Hepatocyte (in vitro differentiated cells): ENCODE results near the gene PRDX5. TPM values are rescaled to one million over a fixed set of nuclear protein-coding genes. Genes with fewer than 3 reads are reported as not detected.

ENCODE experiments used
- DNase-seq: peaks from one replicate; pipeline ENCODE4 v3.0.0-alpha.2; 2016; ENCODE audit warnings: low spot score
- H2AFZ ChIP-seq: fragments of 200-600 bp; sonication (generic); 2 replicates; pipeline ENCODE4 v1.6.0; 2016; ENCODE audit warnings: antibody characterized with exemption, mild to moderate bottlenecking
- H3K27ac ChIP-seq: fragments of 200-600 bp; sonication (generic); 2 replicates; pipeline ENCODE4 v1.5.1; 2016; ENCODE audit warnings: mild to moderate bottlenecking
- H3K27me3 ChIP-seq: fragments of 200-600 bp; sonication (generic); 2 replicates; pipeline ENCODE4 v1.6.1; 2016
- H3K36me3 ChIP-seq: fragments of 200-600 bp; sonication (generic); replicated peaks from 2 replicates; pipeline ENCODE4 v1.5.1; 2016; ENCODE audit warnings: low read depth; ENCODE audit not compliant: insufficient read depth
- H3K4me1 ChIP-seq: fragments of 200-600 bp; sonication (generic); 2 replicates; pipeline ENCODE4 v1.5.1; 2016; ENCODE audit warnings: mild to moderate bottlenecking, moderate library complexity; ENCODE audit not compliant: insufficient read depth
- H3K4me2 ChIP-seq: fragments of 200-600 bp; sonication (generic); 2 replicates; pipeline ENCODE4 v1.6.0; 2016
- H3K4me3 ChIP-seq: fragments of 200-600 bp; sonication (generic); 2 replicates; pipeline ENCODE4 v1.5.1; 2016; ENCODE audit warnings: mild to moderate bottlenecking
- H3K79me2 ChIP-seq: fragments of 200-600 bp; sonication (generic); 2 replicates; pipeline ENCODE4 v1.6.0; 2017; ENCODE audit warnings: mild to moderate bottlenecking
- H3K9me2 ChIP-seq: fragments of 200-600 bp; sonication (generic); replicated peaks from 2 replicates; pipeline ENCODE4 v1.6.0; 2017; ENCODE audit warnings: mild to moderate bottlenecking; ENCODE audit not compliant: insufficient read depth
- H3K9me3 ChIP-seq: fragments of 200-600 bp; sonication (generic); 2 replicates; pipeline ENCODE4 v1.5.1; 2016; ENCODE audit warnings: low read depth, mild to moderate bottlenecking
- H4K20me1 ChIP-seq: fragments of 200-600 bp; sonication (generic); 2 replicates; pipeline ENCODE4 v1.6.0; 2016; ENCODE audit warnings: mild to moderate bottlenecking; ENCODE audit not compliant: insufficient read depth, poor library complexity, severe bottlenecking
- EZH2 ChIP-seq: fragments of 200-600 bp; sonication (generic); IDR thresholded peaks from 2 replicates; pipeline ENCODE4 v1.6.1; 2016; ENCODE audit warnings: antibody characterized with exemption, mild to moderate bottlenecking, borderline replicate concordance
- EZH2phosphoT487 ChIP-seq: fragments of 200-600 bp; sonication (generic); IDR thresholded peaks from one replicate; pipeline ENCODE4 v1.6.1; 2018; ENCODE audit warnings: antibody characterized with exemption, mild to moderate bottlenecking, low read depth, moderate library complexity; ENCODE audit not compliant: unreplicated experiment, severe bottlenecking
- WGBS: methylation state at CpG from one replicate; pipeline ENCODE4 v1.1.6; 2016; ENCODE audit warnings: low lambda C conversion rate; ENCODE audit errors: missing lambda C conversion rate; 5-methylcytosine and 5-hydroxymethylcytosine counted together
- polyA plus RNA-seq: library from polyadenylated mRNA; unstranded; fragments of >200 nt; fragmentation: Nextera tagmentation; extraction: Ambion mirVana; gene quantifications from 2 replicates; pipeline ENCODE4 v1.2.1, GENCODE V29; 2016
- total RNA-seq: library from RNA; depleted of rRNA; stranded (reverse); fragments of >200 nt; gene quantifications from 2 replicates; pipeline ENCODE4 v1.2.3, GENCODE V29; 2014
- TF ChIP-seq, protein P1 (sequence below): fragments of 200-600 bp; sonication (generic); IDR thresholded peaks from 2 replicates; pipeline ENCODE4 v1.5.1; 2016; ENCODE audit warnings: antibody characterized with exemption, mild to moderate bottlenecking; ENCODE audit not compliant: poor library complexity

Gene PRDX5
- total and polyA plus RNA-seq, 2 experiments from 2014 or later, result 267 to 517 TPM

DNA sequence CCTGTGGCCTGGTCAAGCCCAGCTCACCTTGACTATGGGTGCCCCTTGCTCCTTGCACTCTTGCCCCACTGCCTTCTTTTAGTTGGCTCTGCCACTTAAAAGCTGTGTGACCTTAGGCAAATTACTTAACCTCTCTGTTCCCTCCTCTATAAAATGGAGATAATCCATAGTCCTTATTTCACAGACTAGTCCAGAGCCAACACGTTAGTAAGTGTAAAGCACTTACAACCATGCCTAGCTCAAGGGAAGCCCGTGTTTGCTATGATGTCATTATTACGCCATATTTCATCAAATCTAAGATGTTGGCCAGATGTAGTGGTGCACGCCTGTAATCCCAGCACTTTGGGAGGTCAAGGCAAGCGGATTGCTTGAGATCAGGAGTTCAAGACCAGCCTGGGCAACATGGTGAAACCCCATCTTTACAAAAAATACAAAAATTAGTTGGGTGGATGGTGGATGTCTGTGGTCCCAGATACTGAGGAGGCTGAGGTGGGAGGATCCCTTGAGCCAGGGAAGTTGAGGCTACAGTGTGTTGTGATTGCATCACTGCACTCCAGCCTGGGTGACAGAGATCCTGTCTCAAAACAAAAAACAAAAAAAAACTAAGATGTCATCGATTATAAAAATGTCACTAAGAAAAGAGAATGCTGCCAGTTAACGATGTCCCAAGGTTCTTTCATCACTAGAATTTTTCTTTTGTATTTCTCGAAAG is 19.8 kb downstream of the PRDX5 start:
- no peak overlapping the region for H2AFZ ChIP-seq
- H3K4me2 ChIP-seq, result no peak overlapping the region
- no peaks in the 10 kb centered on the region for H4K20me1 ChIP-seq
- H3K4me3 ChIP-seq, result no peak overlapping the region
- no peak overlapping the region for H3K27ac ChIP-seq
- TF ChIP-seq EZH2, result no peak
- H3K79me2 ChIP-seq, result no peaks in the 10 kb centered on the region
- H3K9me2 ChIP-seq, result no peaks in the 10 kb centered on the region
- H3K4me1 ChIP-seq, result peaks cover 5% of the 10 kb centered on the region
- no peaks in the 10 kb centered on the region for H3K27me3 ChIP-seq
- H3K36me3 ChIP-seq, result no peaks in the 10 kb centered on the region
- 81% methylated on average over 8 of the region's 8 CpGs for WGBS
- no peaks in the 10 kb centered on the region for H3K9me3 ChIP-seq
- DNase-seq, result no peak

DNA sequence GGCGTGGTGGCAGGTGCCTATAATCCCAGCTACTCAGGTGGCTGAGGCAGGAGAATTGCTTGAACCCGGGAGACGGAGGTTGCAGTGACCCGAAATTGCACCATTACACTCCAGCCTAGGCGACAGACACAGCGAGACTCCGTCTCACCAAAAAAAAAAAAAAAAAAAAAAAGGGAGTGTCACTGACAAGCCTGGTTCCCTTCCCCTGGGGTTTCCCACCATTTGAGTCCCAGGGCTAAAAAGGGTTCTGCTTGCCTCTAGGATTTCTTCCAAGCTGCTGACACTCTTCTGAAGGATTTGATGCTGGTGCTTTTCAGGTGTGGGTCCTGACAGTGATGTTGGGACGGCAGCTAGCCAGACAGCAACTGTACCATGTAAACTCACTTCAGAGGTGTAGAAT is 20.8 kb downstream of the PRDX5 start:
- no peaks in the 10 kb centered on the region for H3K36me3 ChIP-seq
- H4K20me1 ChIP-seq, result no peaks in the 10 kb centered on the region
- 89% methylated on average over 8 of the region's 8 CpGs for whole genome bisulfite sequencing
- no peak for TF ChIP-seq EZH2phosphoT487
- TF ChIP-seq, protein P1, sequence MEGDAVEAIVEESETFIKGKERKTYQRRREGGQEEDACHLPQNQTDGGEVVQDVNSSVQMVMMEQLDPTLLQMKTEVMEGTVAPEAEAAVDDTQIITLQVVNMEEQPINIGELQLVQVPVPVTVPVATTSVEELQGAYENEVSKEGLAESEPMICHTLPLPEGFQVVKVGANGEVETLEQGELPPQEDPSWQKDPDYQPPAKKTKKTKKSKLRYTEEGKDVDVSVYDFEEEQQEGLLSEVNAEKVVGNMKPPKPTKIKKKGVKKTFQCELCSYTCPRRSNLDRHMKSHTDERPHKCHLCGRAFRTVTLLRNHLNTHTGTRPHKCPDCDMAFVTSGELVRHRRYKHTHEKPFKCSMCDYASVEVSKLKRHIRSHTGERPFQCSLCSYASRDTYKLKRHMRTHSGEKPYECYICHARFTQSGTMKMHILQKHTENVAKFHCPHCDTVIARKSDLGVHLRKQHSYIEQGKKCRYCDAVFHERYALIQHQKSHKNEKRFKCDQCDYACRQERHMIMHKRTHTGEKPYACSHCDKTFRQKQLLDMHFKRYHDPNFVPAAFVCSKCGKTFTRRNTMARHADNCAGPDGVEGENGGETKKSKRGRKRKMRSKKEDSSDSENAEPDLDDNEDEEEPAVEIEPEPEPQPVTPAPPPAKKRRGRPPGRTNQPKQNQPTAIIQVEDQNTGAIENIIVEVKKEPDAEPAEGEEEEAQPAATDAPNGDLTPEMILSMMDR, result no peak
- no peak for TF ChIP-seq EZH2
- no peak overlapping the region for H3K27ac ChIP-seq
- H3K4me1 ChIP-seq, result peaks cover 5% of the 10 kb centered on the region
- H3K27me3 ChIP-seq, result no peaks in the 10 kb centered on the region
- no peaks in the 10 kb centered on the region for H3K9me2 ChIP-seq
- no peaks in the 10 kb centered on the region for H3K9me3 ChIP-seq
- H2AFZ ChIP-seq, result no peak overlapping the region
- no peak overlapping the region for H3K4me3 ChIP-seq
- H3K79me2 ChIP-seq, result no peaks in the 10 kb centered on the region
- no peak for DNase-seq
- H3K4me2 ChIP-seq, result no peak overlapping the region

DNA sequence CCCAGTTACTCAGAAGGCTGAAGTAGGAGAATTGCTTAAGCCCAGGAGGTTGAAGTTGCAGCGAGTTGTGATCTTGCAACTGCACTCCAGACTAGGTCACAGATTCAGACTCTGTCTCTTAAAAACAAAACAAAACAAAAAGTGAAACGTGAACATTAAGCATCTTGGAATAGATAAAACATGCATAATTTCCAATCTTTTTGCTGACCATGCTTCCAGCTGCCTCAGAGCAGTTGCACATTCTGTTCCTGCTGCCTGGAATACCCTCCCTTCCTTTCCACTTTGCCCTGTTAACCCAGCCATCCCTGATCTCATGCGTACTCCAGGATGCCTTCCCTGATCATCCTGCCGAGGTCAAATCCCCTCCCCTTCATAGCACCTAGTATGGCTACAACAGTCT is 21.4 kb downstream of the PRDX5 start:
- Histone ChIP-seq H2AFZ (no peak overlapping the region), H4K20me1 (no peaks in the 10 kb centered on the region), H3K36me3 (no peaks in the 10 kb centered on the region), H3K27ac (no peak overlapping the region), H3K79me2 (no peaks in the 10 kb centered on the region), H3K27me3 (no peaks in the 10 kb centered on the region), H3K4me2 (no peak overlapping the region), H3K9me3 (no peaks in the 10 kb centered on the region), H3K4me3 (no peak overlapping the region), H3K9me2 (no peaks in the 10 kb centered on the region), H3K4me1 (peaks cover 5% of the 10 kb centered on the region)
- 79% methylated on average over 4 of the region's 4 CpGs for WGBS
- TF ChIP-seq, protein P1, result no peak
- TF ChIP-seq EZH2, result no peak
- no peak for TF ChIP-seq EZH2phosphoT487
- no peak for DNase-seq

DNA sequence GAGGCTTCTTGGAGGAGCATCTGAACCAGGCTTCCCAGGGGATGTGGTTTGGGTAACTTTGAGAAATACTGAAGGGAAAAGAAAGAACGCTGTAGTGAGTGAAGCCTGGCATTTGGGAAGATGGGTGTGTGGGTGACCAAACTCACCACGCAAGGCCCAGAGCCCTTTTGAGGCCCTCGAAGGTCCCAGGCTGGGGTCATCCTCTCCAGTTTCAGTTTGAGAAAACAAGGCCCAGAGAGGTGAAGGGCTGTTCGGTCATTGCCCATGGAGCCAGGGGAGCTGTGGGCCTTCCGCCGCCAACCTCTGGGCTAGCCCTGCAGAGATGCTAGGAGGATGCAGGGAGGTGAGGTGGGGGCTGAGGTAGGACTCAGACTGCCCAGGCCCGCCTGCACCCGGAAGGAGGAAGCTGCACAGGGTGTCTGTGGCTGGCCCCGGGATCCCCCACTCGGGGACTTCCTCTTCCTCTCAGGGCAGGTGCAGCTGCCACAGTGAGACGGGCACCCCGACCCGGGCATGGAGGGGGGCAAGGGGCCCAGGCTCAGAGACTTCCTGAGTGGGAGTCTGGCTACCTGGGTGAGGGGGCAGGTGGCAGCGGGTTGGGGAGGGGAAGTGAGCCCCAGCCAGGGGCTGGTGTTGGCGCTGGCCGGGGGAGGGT is 22.0 kb downstream of the PRDX5 start, which contains the start of gene CCDC88B:
Gene CCDC88B, plus strand, starts transcription at position 451 of the 655 bp plus-strand sequence. Its CDS starts 63 bp downstream, at position 514.
- no peaks in the 10 kb centered on the region for H3K27me3 ChIP-seq
- no peaks in the 10 kb centered on the region for H3K9me2 ChIP-seq
- no peak within 1 kb of the TSS for H2AFZ ChIP-seq
- no peak within 1 kb of the TSS for H3K4me3 ChIP-seq
- DNase-seq, result peak; percentile 7
- no peaks in the 10 kb centered on the region for H3K79me2 ChIP-seq
- TF ChIP-seq EZH2phosphoT487, result no peak
- TF ChIP-seq, protein P1, result no peak
- TF ChIP-seq EZH2, result no peak
- no peak within 1 kb of the TSS for H3K27ac ChIP-seq
- H3K36me3 ChIP-seq, result no peaks in the 10 kb centered on the region
- H3K9me3 ChIP-seq, result no peaks in the 10 kb centered on the region
- peaks cover 5% of the 10 kb centered on the region for H3K4me1 ChIP-seq
- H4K20me1 ChIP-seq, result no peaks in the 10 kb centered on the region
- no peak within 1 kb of the TSS for H3K4me2 ChIP-seq
- WGBS, result 91% methylated on average over 10 of the region's 16 CpGs
